PC-3 (cell line): ENCODE results near the gene KYNU. TPM values are rescaled to one million over a fixed set of nuclear protein-coding genes. Genes with fewer than 3 reads are reported as not detected.
A peak's percentile ranks its signal among the peaks of the same experiment; 100 is the strongest.

Experiments used
- ATAC-seq: fragments of 200-7000 bp; cut with Tn5 transposase; 2 replicates; pipeline ENCODE4 v1.9.1; 2020; ENCODE audit warnings: mild to moderate bottlenecking, moderate library complexity
- BruUV-seq: library from RNA; stranded (reverse); fragments of 400-500 nt; replicated peaks from 2 replicates; lab custom pipeline; 2021; lab: Mats Ljungman, UMichigan
- CTCF ChIA-PET: fragments of 300-600 bp; sonication (Branson Sonifier 250); formaldehyde crosslinking; loops from one replicate; lab custom pipeline; 2022; ENCODE audit warnings: antibody characterized with exemption; lab: Charles Lee
- POLR2A ChIA-PET: fragments of 300-600 bp; sonication (Branson Sonifier 250); formaldehyde crosslinking; loops from one replicate; lab custom pipeline; 2022; ENCODE audit warnings: antibody characterized with exemption; ENCODE audit not compliant: unreplicated experiment; lab: Charles Lee
- DNase-seq: peaks from one replicate; pipeline ENCODE4 v3.0.0-alpha.2; 2015
- H2AFZ ChIP-seq: fragments of 300-600 bp; sonication (generic); 2 replicates; pipeline ENCODE4 v1.6.0; 2016; ENCODE audit warnings: antibody characterized with exemption, low read length
- H3F3A ChIP-seq: fragments of 300-600 bp; sonication (generic); one replicate; pipeline ENCODE4 v1.6.0; 2017; ENCODE audit warnings: antibody characterized with exemption, low read length, control low read depth, mild to moderate bottlenecking; ENCODE audit not compliant: unreplicated experiment
- H3K27ac ChIP-seq: fragments of 300-600 bp; sonication (generic); 2 replicates; pipeline ENCODE4 v1.5.1; 2016; ENCODE audit warnings: mild to moderate bottlenecking, low read length
- H3K27me3 ChIP-seq: fragments of 300-600 bp; sonication (generic); 2 replicates; pipeline ENCODE4 v1.6.1; 2016; ENCODE audit warnings: low read length, mixed read lengths
- H3K36me3 ChIP-seq: fragments of 300-600 bp; sonication (generic); 2 replicates; pipeline ENCODE4 v1.6.1; 2016; ENCODE audit warnings: low read depth, mixed run types, low read length, mixed read lengths
- H3K4me1 ChIP-seq: fragments of 300-600 bp; sonication (generic); 2 replicates; pipeline ENCODE4 v1.5.1; 2016; ENCODE audit warnings: low read length; ENCODE audit not compliant: insufficient read depth
- H3K4me2 ChIP-seq: fragments of 300-600 bp; sonication (generic); 2 replicates; pipeline ENCODE4 v1.6.0; 2016; ENCODE audit warnings: low read length
- H3K4me3 ChIP-seq: fragments of 300-600 bp; sonication (generic); 2 replicates; pipeline ENCODE4 v1.5.1; 2016; ENCODE audit warnings: mild to moderate bottlenecking, low read length, mixed read lengths
- H3K79me2 ChIP-seq: fragments of 300-600 bp; sonication (generic); 2 replicates; pipeline ENCODE4 v1.6.1; 2017; ENCODE audit warnings: low read length, mixed read lengths
- H3K9ac ChIP-seq: fragments of 300-600 bp; sonication (generic); 2 replicates; pipeline ENCODE4 v1.6.0; 2016; ENCODE audit warnings: mild to moderate bottlenecking, low read length
- H3K9me2 ChIP-seq: fragments of 300-600 bp; sonication (generic); replicated peaks from 2 replicates; pipeline ENCODE4 v1.6.1; 2016; ENCODE audit warnings: mixed run types, low read length, mixed read lengths
- H3K9me3 ChIP-seq: fragments of 300-600 bp; sonication (generic); 2 replicates; pipeline ENCODE4 v1.6.1; 2016; ENCODE audit warnings: low read length, mixed read lengths
- H4K20me1 ChIP-seq: fragments of 300-600 bp; sonication (generic); 2 replicates; pipeline ENCODE4 v1.6.1; 2016; ENCODE audit warnings: low read length, mixed read lengths
- EZH2 ChIP-seq: fragments of 300-600 bp; sonication (generic); IDR thresholded peaks from one replicate; pipeline ENCODE4 v1.6.1; 2017; ENCODE audit warnings: antibody characterized with exemption, mild to moderate bottlenecking, low read length; ENCODE audit not compliant: unreplicated experiment
- EZH2phosphoT487 ChIP-seq: fragments of 300-600 bp; sonication (generic); IDR thresholded peaks from 2 replicates; pipeline ENCODE4 v1.6.1; 2018; ENCODE audit warnings: mild to moderate bottlenecking, antibody characterized with exemption, low read length, borderline replicate concordance
- intact Hi-C: fragments of 100-400 bp; cut with micrococcal nuclease; formaldehyde crosslinking; loops from 2 replicates; pipeline ENCODE4 v1.9.0; 2023
- total RNA-seq: library from RNA; depleted of rRNA; stranded (reverse); fragments of >200 nt; gene quantifications from 2 replicates; pipeline ENCODE4 v1.2.3, GENCODE V29; 2014
- TF ChIP-seq, protein P1 (sequence below): fragments of 300-600 bp; sonication (generic); conservative IDR thresholded peaks from 2 replicates; pipeline ENCODE4 v1.5.1; 2017; ENCODE audit warnings: antibody characterized with exemption, low read depth, mild to moderate bottlenecking, low read length

Gene KYNU
- total RNA-seq, 1 experiment from 2014 or later = 2.3 TPM

DNA sequence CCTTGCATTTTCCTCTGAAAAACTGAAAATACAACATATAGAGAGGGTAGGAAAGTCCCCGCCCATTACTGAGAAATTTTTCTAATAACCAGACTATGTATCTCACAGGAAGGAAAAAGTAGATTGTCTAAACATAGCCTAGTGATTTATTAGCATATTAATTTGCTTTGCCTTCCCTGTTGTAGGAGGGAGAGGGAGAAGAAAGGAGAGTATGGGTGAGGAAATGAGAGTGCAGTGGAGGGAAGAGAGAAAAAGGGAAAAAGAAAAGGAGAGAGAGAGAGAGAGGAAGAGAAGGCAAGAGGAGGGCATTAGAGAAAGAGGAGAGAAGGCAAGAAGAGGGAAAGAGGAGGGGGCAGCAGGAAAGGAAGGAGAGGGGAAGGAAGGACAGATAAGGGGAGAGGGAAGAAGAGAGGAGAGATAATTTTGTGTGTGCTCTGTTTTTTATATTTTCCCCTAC is 3.6 kb upstream of the KYNU start:
- Histone ChIP-seq H3K27ac (peak overlapping the region; percentile 98), H3K9ac (peak overlapping the region; percentile 93), H3K4me1 (peaks cover 50% of the 10 kb centered on the region), H3K4me2 (peak overlapping the region; percentile 78), H3F3A (no peaks in the 10 kb centered on the region), H3K4me3 (peak overlapping the region; percentile 50), H3K9me2 (no peaks in the 10 kb centered on the region), H3K27me3 (no peaks in the 10 kb centered on the region), H2AFZ (no peak overlapping the region), H3K79me2 (no peaks in the 10 kb centered on the region), H3K9me3 (no peaks in the 10 kb centered on the region), H4K20me1 (no peaks in the 10 kb centered on the region), H3K36me3 (no peaks in the 10 kb centered on the region)
- POLR2A ChIA-PET = interaction anchor here (0.7 kb wide), 1 partner anchor 16 kb away, joined by 6 read pairs; no protein-coding TSS in a partner anchor
- CTCF ChIA-PET = no interaction called here
- intact Hi-C loops = loop anchor here (1.0 to 2.0 kb wide), 5 partner anchors 11 to 120 kb away; no protein-coding TSS in a partner anchor
- TF ChIP-seq EZH2phosphoT487 (no peak), EZH2 (no peak)
- TF ChIP-seq, protein P1, sequence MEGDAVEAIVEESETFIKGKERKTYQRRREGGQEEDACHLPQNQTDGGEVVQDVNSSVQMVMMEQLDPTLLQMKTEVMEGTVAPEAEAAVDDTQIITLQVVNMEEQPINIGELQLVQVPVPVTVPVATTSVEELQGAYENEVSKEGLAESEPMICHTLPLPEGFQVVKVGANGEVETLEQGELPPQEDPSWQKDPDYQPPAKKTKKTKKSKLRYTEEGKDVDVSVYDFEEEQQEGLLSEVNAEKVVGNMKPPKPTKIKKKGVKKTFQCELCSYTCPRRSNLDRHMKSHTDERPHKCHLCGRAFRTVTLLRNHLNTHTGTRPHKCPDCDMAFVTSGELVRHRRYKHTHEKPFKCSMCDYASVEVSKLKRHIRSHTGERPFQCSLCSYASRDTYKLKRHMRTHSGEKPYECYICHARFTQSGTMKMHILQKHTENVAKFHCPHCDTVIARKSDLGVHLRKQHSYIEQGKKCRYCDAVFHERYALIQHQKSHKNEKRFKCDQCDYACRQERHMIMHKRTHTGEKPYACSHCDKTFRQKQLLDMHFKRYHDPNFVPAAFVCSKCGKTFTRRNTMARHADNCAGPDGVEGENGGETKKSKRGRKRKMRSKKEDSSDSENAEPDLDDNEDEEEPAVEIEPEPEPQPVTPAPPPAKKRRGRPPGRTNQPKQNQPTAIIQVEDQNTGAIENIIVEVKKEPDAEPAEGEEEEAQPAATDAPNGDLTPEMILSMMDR = no peak
- ATAC-seq (peak; percentile 10), DNase-seq (no peak)
- BruUV-seq = no TSS peak

DNA sequence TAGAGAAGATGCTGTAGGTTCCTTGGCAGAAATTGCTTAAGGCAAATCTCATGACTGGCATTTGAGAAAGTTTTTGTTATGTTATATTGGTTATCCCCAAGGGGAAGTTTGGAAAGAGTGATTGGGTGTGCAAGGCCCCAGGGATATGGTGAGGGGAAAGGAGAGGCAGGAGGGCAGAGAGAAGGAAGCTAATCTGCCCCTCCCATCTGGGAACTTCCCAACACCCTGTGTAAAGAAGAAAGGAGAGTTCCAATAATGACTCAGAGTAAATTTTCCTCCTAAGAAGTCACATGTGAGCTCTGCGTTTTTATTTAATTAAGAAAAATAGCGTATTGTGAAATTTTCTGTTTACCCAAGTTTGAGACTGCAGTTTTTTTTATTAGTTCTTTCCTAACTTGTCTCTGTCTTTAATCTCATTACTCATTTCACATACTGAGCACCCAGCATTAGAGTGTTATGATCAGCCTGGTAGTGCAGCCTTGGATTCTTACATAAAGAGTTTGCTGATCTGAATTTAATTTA is 3.1 kb upstream of the KYNU start:
- TF ChIP-seq EZH2phosphoT487 = no peak
- TF ChIP-seq EZH2 = no peak
- TF ChIP-seq, protein P1 = no peak
- ChIA-PET POLR2A (interaction anchor here (0.6 to 0.7 kb wide), 3 partner anchors 17 to 109 kb away, joined by 3 to 6 read pairs (median 3); no protein-coding TSS in a partner anchor), CTCF (interaction anchor here (0.5 kb wide), 1 partner anchor 154 kb away, joined by 4 read pairs; no protein-coding TSS in a partner anchor)
- H3K27ac ChIP-seq = peak overlapping the region; percentile 98
- H3K9me2 ChIP-seq = no peaks in the 10 kb centered on the region
- intact Hi-C loops = loop anchor here (1.0 to 2.0 kb wide), 5 partner anchors 11 to 120 kb away; no protein-coding TSS in a partner anchor
- H3F3A ChIP-seq = no peaks in the 10 kb centered on the region
- H2AFZ ChIP-seq = no peak overlapping the region
- H3K4me1 ChIP-seq = peaks cover 50% of the 10 kb centered on the region
- H3K36me3 ChIP-seq = no peaks in the 10 kb centered on the region
- peak overlapping the region; percentile 78 for H3K4me2 ChIP-seq
- DNase-seq (peak; percentile 95), ATAC-seq (peak; percentile 86)
- no peaks in the 10 kb centered on the region for H3K79me2 ChIP-seq
- peak overlapping the region; percentile 9; the same call in 1 of the 2 replicates for H3K4me3 ChIP-seq
- BruUV-seq = no TSS peak
- H3K9me3 ChIP-seq = no peaks in the 10 kb centered on the region
- H4K20me1 ChIP-seq = no peaks in the 10 kb centered on the region
- no peaks in the 10 kb centered on the region for H3K27me3 ChIP-seq
- H3K9ac ChIP-seq = peak overlapping the region; percentile 93
